Caco-2 (cell line): Measurements from ENCODE around the gene PDCD4. TPM values are rescaled to one million over a fixed set of nuclear protein-coding genes. Genes with fewer than 3 reads are reported as not detected.

Experiments
- BruUV-seq: library from RNA; stranded (reverse); fragments of 400-500 nt; replicated peaks from 2 replicates; lab custom pipeline; 2021; lab: Mats Ljungman, UMichigan
- CTCF ChIA-PET: fragments of 300-600 bp; sonication (Branson Sonifier 250); formaldehyde crosslinking; loops from one replicate; lab custom pipeline; 2022; ENCODE audit warnings: antibody characterized with exemption; lab: Charles Lee
- POLR2A ChIA-PET: fragments of 300-600 bp; sonication (Branson Sonifier 250); formaldehyde crosslinking; loops from one replicate; lab custom pipeline; 2022; ENCODE audit warnings: antibody characterized with exemption; lab: Charles Lee
- DNase-seq, 2 experiments: peaks; one replicate each; pipeline versions ENCODE4 v3.0.0 to v3.0.0-alpha.2; 2020 to 2022
- H3K27me3 ChIP-seq: replicated peaks from 2 replicates; pipeline ENCODE4 v1.6.0; 2011; ENCODE audit warnings: low read length; ENCODE audit not compliant: control insufficient read depth, insufficient read depth
- H3K36me3 ChIP-seq: 2 replicates; pipeline ENCODE4 v1.5.1; 2011; ENCODE audit warnings: low read length; ENCODE audit not compliant: control insufficient read depth, insufficient read depth
- H3K4me1 ChIP-seq: fragments of 250-450 bp; sonication (Bioruptor Pico); 2 replicates; pipeline ENCODE4 v1.5.1; 2020; ENCODE audit warnings: mild to moderate bottlenecking
- H3K4me3 ChIP-seq: 2 replicates; pipeline ENCODE4 v1.5.1; 2011; ENCODE audit warnings: low read depth, mild to moderate bottlenecking, control low read depth, low read length
- H3K9me3 ChIP-seq: fragments of 250-450 bp; sonication (Bioruptor Pico); 2 replicates; pipeline ENCODE4 v1.5.1; 2020; ENCODE audit warnings: mild to moderate bottlenecking, moderate library complexity
- H3K27ac Mint-ChIP-seq: one replicate; pipeline ENCODE4 v1.8.0; 2022; ENCODE audit warnings: mixed read lengths; ENCODE audit not compliant: unreplicated experiment
- H3K27me3 Mint-ChIP-seq: one replicate; pipeline ENCODE4 v1.8.0; 2022; ENCODE audit warnings: mixed read lengths; ENCODE audit not compliant: insufficient read depth, unreplicated experiment
- H3K36me3 Mint-ChIP-seq: one replicate; pipeline ENCODE4 v1.8.0; 2022; ENCODE audit warnings: mild to moderate bottlenecking, mixed read lengths; ENCODE audit not compliant: insufficient read depth, unreplicated experiment
- H3K4me1 Mint-ChIP-seq: one replicate; pipeline ENCODE4 v1.8.0; 2022; ENCODE audit warnings: low read depth, mixed read lengths; ENCODE audit not compliant: unreplicated experiment
- H3K4me3 Mint-ChIP-seq: one replicate; pipeline ENCODE4 v1.8.0; 2022; ENCODE audit warnings: mild to moderate bottlenecking, moderate library complexity, mixed read lengths; ENCODE audit not compliant: unreplicated experiment
- H3K9me3 Mint-ChIP-seq: one replicate; pipeline ENCODE4 v1.8.0; 2022; ENCODE audit warnings: mixed read lengths; ENCODE audit not compliant: unreplicated experiment
- intact Hi-C: fragments of 100-400 bp; cut with micrococcal nuclease; formaldehyde crosslinking; loops from one replicate; pipeline ENCODE4 v1.10.0; 2022; ENCODE audit not compliant: unreplicated experiment
- total RNA-seq: library from RNA; stranded (reverse); gene quantifications from 2 replicates; pipeline ENCODE4 v1.2.3, GENCODE V29; 2022
- TF ChIP-seq, protein P1 (sequence below), 2 experiments: fragments of 200-600 bp in 1 of 2; IDR thresholded peaks; 1 replicate in 1 of 2; 2 replicates in 1 of 2; pipeline versions ENCODE4 v1.5.1 to v1.8.0; 2011 to 2022; ENCODE audit warnings: antibody characterized with exemption in 1 of 2, control low read depth in 1 of 2, inconsistent platforms in 1 of 2, low read depth in 1 of 2, low read length in 1 of 2, mild to moderate bottlenecking in 1 of 2, moderate library complexity in 1 of 2; ENCODE audit not compliant: insufficient read depth in 1 of 2, severe bottlenecking in 1 of 2, unreplicated experiment in 1 of 2

Gene PDCD4
- total RNA-seq, 1 experiment from 2014 or later, result 66.1 TPM

DNA sequence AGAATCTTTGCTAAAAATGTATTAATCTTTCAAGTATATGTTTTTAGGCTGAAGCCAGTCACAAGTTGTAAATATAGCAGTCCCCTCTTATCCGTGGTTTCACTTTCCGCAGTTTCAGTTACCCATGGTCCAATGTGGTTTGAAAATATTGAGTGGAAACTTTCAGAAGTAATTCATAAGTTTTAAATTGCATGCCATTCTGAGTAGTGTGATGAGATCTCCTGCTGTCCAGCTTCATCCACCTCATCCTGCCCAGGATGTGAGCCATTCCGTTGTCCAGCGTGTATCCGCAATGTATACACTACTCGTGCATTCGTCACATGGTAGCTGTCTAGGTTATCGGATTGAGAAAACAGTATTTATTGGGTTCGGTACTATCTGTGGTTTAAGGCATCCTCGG lies 12.2 kb downstream of the PDCD4 start:
- Histone ChIP-seq H3K4me3 (no peak overlapping the region), H3K4me1 (peaks cover 9% of the 10 kb centered on the region; the same call in 1 of the 2 replicates), H3K9me3 (no peaks in the 10 kb centered on the region), H3K27me3 (no peaks in the 10 kb centered on the region), H3K36me3 (no peaks in the 10 kb centered on the region; the same call in 1 of the 2 replicates)
- no TSS peak for BruUV-seq
- intact Hi-C loops, result no loop called here
- no peak for DNase-seq
- Mint-ChIP-seq H3K4me3 (no peak overlapping the region), H3K27ac (no peak overlapping the region), H3K9me3 (no peaks in the 10 kb centered on the region), H3K36me3 (peaks cover 19% of the 10 kb centered on the region), H3K27me3 (no peaks in the 10 kb centered on the region), H3K4me1 (peaks cover 21% of the 10 kb centered on the region)
- POLR2A ChIA-PET, result no interaction called here
- TF ChIP-seq, protein P1, sequence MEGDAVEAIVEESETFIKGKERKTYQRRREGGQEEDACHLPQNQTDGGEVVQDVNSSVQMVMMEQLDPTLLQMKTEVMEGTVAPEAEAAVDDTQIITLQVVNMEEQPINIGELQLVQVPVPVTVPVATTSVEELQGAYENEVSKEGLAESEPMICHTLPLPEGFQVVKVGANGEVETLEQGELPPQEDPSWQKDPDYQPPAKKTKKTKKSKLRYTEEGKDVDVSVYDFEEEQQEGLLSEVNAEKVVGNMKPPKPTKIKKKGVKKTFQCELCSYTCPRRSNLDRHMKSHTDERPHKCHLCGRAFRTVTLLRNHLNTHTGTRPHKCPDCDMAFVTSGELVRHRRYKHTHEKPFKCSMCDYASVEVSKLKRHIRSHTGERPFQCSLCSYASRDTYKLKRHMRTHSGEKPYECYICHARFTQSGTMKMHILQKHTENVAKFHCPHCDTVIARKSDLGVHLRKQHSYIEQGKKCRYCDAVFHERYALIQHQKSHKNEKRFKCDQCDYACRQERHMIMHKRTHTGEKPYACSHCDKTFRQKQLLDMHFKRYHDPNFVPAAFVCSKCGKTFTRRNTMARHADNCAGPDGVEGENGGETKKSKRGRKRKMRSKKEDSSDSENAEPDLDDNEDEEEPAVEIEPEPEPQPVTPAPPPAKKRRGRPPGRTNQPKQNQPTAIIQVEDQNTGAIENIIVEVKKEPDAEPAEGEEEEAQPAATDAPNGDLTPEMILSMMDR (IDR thresholded peaks at IDR 0.05; ENCODE audit: insufficient read depth in 1 of 2, low read depth in 1 of 2, low read length in 1 of 2, severe bottlenecking in 1 of 2, unreplicated experiment in 1 of 2), result no peak
- CTCF ChIA-PET, result no interaction called here

DNA sequence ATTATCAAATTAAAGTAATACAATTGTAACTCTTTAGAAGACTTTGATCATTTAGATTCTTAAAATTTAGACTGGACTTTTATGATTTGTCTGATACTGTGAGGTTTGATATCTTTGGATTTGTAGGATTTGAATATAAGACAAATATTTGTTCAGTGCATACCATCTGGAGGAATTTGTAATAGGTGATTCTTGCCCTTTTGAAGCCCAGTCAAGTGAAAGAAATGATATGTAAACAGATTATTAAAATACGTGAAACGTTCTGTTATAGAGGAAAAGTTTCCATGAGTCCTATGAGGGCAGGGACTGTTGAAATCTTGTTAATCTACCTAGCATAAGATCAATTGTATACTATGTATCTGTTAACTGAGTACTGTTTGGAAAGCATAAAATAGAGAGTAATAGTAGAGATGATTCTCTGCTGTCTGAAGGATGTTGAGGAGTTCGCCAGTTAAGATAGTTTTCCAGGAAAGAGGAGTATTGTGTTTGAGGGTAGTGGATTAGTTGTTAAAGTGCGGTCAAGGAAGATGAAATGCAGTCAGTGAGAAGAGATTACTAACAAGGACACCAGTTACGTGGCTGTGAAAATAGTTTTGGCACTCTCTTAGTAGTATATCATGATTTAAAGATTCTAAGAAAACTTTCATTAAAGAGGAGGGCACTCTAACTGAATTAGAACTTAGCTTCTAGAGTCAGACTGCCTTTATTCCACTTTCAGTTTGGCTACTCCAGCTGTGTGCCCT lies 14.4 kb downstream of the PDCD4 start:
- H3K27me3 Mint-ChIP-seq, result no peaks in the 10 kb centered on the region
- no peak overlapping the region for H3K4me3 ChIP-seq
- H3K36me3 Mint-ChIP-seq, result peaks cover 34% of the 10 kb centered on the region
- TF ChIP-seq, protein P1 (IDR thresholded peaks at IDR 0.05; ENCODE audit: insufficient read depth in 1 of 2, low read depth in 1 of 2, low read length in 1 of 2, severe bottlenecking in 1 of 2, unreplicated experiment in 1 of 2), result no peak
- H3K4me1 Mint-ChIP-seq, result peaks cover 13% of the 10 kb centered on the region
- peaks cover 9% of the 10 kb centered on the region; the same call in 1 of the 2 replicates for H3K4me1 ChIP-seq
- ChIA-PET POLR2A (interaction anchor here (0.7 kb wide), 1 partner anchor 15 kb away, joined by 3 read pairs; the partner anchor contains the start of gene PDCD4), CTCF (interaction anchor here (0.7 kb wide), 1 partner anchor 82 kb away, joined by 3 read pairs; no protein-coding TSS in a partner anchor)
- no peaks in the 10 kb centered on the region for H3K9me3 ChIP-seq
- H3K27me3 ChIP-seq, result no peaks in the 10 kb centered on the region
- no peaks in the 10 kb centered on the region for H3K9me3 Mint-ChIP-seq
- H3K4me3 Mint-ChIP-seq, result peak overlapping the region; percentile 1
- no peak for DNase-seq
- intact Hi-C loops, result loop anchor here (2.0 kb wide), 1 partner anchor 13 kb away; no protein-coding TSS in a partner anchor
- BruUV-seq, result no TSS peak
- no peaks in the 10 kb centered on the region for H3K36me3 ChIP-seq
- peak overlapping the region; percentile 25 for H3K27ac Mint-ChIP-seq

GRCh38 chr10:110887560-110887959 lies 15.8 kb downstream of the PDCD4 start:
- Histone ChIP-seq H3K4me1 (peaks cover 9% of the 10 kb centered on the region; the same call in 1 of the 2 replicates), H3K9me3 (no peaks in the 10 kb centered on the region), H3K27me3 (no peaks in the 10 kb centered on the region), H3K4me3 (no peak overlapping the region), H3K36me3 (no peaks in the 10 kb centered on the region)
- H3K4me3 Mint-ChIP-seq, result no peak overlapping the region
- H3K27me3 Mint-ChIP-seq, result no peaks in the 10 kb centered on the region
- peaks cover 26% of the 10 kb centered on the region for H3K36me3 Mint-ChIP-seq
- ChIA-PET CTCF (no interaction called here), POLR2A (no interaction called here)
- intact Hi-C loops, result loop anchor here (2.0 kb wide), 1 partner anchor 15 kb away; no protein-coding TSS in a partner anchor
- TF ChIP-seq, protein P1 (IDR thresholded peaks at IDR 0.05; ENCODE audit: insufficient read depth in 1 of 2, low read depth in 1 of 2, low read length in 1 of 2, severe bottlenecking in 1 of 2, unreplicated experiment in 1 of 2), result no peak
- DNase-seq, result no peak
- H3K27ac Mint-ChIP-seq, result no peak overlapping the region
- no TSS peak for BruUV-seq
- peaks cover 13% of the 10 kb centered on the region for H3K4me1 Mint-ChIP-seq
- H3K9me3 Mint-ChIP-seq, result no peaks in the 10 kb centered on the region
